ENCODE measurements around the gene TSHR.
"Not testable (repeated sequence)": the region's sequence is repeated elsewhere in the genome, so short reads cannot be mapped to it uniquely, and the experiment has no call there.

The TSHR gene

GRCh38 chr14:80951491-80951890 is 3.9 kb upstream of the TSHR start:
- DNase-seq (ENCODE audit: low read depth) = no peak

DNA sequence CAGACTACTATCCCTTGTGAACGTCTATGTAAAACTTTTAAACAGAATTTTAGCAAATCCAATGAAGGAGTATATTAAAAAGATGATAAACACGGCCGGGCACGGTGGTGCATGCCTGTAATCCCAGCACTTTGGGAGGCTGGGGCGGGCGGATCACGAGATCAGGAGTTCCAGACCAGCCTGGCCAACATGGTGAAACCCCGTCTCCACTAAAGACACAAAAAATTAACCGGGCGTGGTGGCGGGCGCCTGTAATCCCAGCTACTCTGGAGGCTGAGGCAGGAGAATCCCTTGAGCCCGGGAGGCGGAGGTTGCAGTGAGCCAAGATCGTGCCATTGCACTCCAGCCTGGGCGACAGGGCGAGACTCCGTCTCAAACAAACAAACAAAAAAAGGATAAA is 2.2 kb upstream of the TSHR start:
- not testable (repeated sequence) for DNase-seq (ENCODE audit: low read depth)

GRCh38 chr14:80954687-80955299 is 628 bp upstream of the TSHR start:
- peak; percentile 66 for DNase-seq (ENCODE audit: low read depth)

- no peak for DNase-seq (ENCODE audit: low read depth)
Observed at GRCh38 chr14:80956102-80956501, 681 bp downstream of the TSHR start.

GRCh38 chr14:80956922-80957321 is 1.5 kb downstream of the TSHR start:
- DNase-seq (ENCODE audit: low read depth) = no peak

GRCh38 chr14:80957613-80958012 is 2.2 kb downstream of the TSHR start:
- no peak for DNase-seq (ENCODE audit: low read depth)

DNA sequence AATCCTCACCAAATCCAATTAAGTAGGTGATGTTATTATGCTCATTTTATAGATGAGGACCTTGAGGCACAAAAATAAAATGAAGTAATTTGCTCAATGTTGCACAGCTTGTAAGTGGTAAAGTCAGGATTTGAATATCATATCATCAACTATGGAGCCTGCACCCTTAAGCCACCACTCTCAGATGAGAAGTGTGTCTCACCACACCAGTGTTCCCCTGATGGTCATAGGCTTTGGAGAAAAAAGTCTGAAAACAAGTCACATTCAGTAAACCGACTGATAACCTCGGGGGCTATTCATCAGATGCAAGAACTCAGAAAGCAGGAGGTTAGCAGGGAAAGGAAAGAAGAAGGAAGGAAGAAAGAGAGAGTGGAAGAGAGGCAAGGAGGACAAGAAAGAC is 2.8 kb downstream of the TSHR start:
- no peak for DNase-seq (ENCODE audit: low read depth)

DNA sequence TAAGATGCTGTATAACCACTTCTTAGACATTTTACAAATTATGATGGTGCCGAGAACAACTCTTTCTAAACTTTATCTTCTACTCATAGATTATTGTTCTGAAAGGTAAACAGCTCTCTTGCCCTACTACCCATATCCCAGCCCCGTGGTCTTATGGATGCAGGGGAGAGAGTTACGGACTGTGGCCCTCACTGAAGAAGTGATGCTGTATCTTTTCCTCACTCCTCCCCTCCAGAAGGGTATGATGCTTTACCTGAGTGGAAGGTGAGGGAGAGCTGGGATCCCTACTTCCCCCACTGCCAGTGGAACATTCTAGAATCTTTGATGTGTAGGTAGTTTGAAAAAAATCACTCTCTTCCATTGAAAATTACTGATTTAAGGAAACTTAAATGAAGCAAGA is 3.5 kb downstream of the TSHR start:
- DNase-seq (ENCODE audit: low read depth) = no peak

DNA sequence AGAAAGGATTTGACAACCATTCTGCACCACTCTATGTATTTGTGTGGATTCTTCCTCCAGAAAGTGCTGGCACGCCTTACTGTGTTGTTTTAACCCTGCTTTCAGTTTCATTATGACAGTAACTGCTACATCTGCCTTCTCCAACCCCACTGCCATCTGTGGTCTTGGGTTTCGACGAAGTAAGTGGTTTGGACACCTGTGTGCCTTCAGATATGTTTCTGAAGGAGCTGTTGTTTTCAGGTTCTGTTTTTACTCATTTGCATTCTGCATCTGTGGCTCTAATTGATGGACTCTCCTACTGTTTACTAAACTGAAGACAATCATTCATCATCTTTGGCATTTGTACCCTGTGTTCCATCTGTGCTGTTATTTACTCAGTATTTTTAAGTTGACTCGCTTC is 4.1 kb downstream of the TSHR start:
- DNase-seq (ENCODE audit: low read depth) = no peak

DNA sequence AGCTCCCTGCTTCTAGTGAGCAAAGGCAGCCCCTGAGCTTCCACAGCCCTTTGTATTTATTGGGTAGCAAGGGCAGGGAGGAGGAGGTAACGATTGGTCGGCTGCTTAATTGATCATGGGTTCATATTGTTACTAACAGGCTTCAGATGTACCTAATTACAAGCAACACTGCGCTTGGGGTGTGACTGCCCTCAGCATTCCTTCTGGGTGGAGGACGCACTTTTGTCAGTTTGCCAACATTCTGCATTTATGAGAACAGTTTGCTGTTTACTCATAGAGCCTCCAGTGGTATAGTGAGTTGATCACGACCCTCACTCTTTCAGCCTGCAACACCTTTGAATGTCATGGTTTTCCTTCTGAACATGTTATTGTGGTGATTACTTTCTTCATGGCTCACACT is 9.6 kb downstream of the TSHR start:
- DNase-seq (ENCODE audit: low read depth) = no peak

- DNase-seq (ENCODE audit: low read depth) = peak; percentile 75
Observed at GRCh38 chr14:80973931-80974641, 18.7 kb downstream of the TSHR start.

- no peak for DNase-seq (ENCODE audit: low read depth)
Observed at GRCh38 chr14:80974679-80975078, 19.3 kb downstream of the TSHR start.

GRCh38 chr14:80977221-80977620 is 21.8 kb downstream of the TSHR start:
- DNase-seq (ENCODE audit: low read depth) = no peak

GRCh38 chr14:80978403-80978802 is 23.0 kb downstream of the TSHR start:
- no peak for DNase-seq (ENCODE audit: low read depth)

GRCh38 chr14:80979951-80980350 is 24.5 kb downstream of the TSHR start:
- DNase-seq (ENCODE audit: low read depth) = no peak

- DNase-seq (ENCODE audit: low read depth) = no peak
Observed at GRCh38 chr14:80981156-80981555, 25.7 kb downstream of the TSHR start.

DNA sequence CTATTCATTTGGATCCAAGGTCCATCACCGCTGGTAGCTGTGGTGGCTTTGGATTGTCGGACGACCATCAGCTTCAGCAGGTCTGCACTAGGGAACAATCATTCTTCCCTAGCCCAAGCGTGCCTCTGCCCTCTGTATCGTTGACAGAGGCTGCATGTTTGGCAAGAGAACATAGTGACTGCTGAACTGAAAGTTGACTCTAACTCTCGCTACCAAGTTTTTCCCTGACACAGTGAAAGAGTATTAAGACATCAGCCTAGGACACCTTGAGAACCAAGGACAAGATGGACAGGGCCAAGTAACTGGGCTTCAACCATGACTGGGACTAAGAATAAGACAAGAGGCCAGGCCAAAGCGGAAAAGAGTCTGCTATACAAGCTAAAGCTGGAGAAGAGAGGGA is 26.3 kb downstream of the TSHR start:
- DNase-seq (ENCODE audit: low read depth) = no peak

GRCh38 chr14:80982711-80983110 is 27.3 kb downstream of the TSHR start:
- no peak for DNase-seq (ENCODE audit: low read depth)

GRCh38 chr14:80987235-80988032 is 32.0 kb downstream of the TSHR start:
- DNase-seq (ENCODE audit: low read depth) = peak; percentile 58

GRCh38 chr14:80988192-80988591 is 32.8 kb downstream of the TSHR start:
- DNase-seq (ENCODE audit: low read depth) = no peak

GRCh38 chr14:80988735-80989429 is 33.5 kb downstream of the TSHR start:
- no peak for DNase-seq (ENCODE audit: low read depth)

- no peak for DNase-seq (ENCODE audit: low read depth)
Observed at GRCh38 chr14:80992580-80992979, 37.2 kb downstream of the TSHR start.

Data from fibroblast of gingiva (primary cell).